Measurements from ENCODE around the gene METTL4. TPM values are rescaled to one million over a fixed set of nuclear protein-coding genes. Genes with fewer than 3 reads are reported as not detected.

METTL4 gene
- polyA plus RNA-seq, result 12.0 and 12.7 TPM in 2 replicates
- polyA minus RNA-seq, result 17.8 and 27.4 TPM in 2 replicates

GRCh38 chr18:2571200-2572170 lies at the start of gene METTL4, which contains the start of gene NDC80:
Gene METTL4 (minus strand): TSS chr18:2571505. CDS start chr18:2567216, 4,289 bp downstream.
Gene NDC80 (plus strand): TSS chr18:2571557. CDS start chr18:2572986, 1,429 bp downstream.
- no peaks in the 10 kb centered on the region for H3K27me3 ChIP-seq (ENCODE audit: insufficient read depth, low read depth, low read length)
- no peaks in the 10 kb centered on the region for H3K9me2 ChIP-seq (ENCODE audit: insufficient read depth, low read length)
- H3K36me3 ChIP-seq (ENCODE audit: insufficient read depth, low read length), result no peaks in the 10 kb centered on the region
- no peaks in the 10 kb centered on the region for H3F3A ChIP-seq (ENCODE audit: insufficient read depth, low read length, poor library complexity, severe bottlenecking)
- H3K79me2 ChIP-seq (replicated peaks; ENCODE audit: insufficient read depth, low read length), result peaks cover 38% of the 10 kb centered on the region
- peak within 1 kb of the TSS; percentile 77 for H3K4me3 ChIP-seq (ENCODE audit: low read length)
- peak; percentile 36 for TF ChIP-seq CTCF (IDR thresholded peaks at IDR 0.05; ENCODE audit: poor library complexity, severe bottlenecking)
- peak; percentile 95 for TF ChIP-seq MXI1 (conservative IDR thresholded peaks at IDR 0.05; ENCODE audit: poor library complexity, severe bottlenecking)
- peak; percentile 53 for TF ChIP-seq POLR2AphosphoS5 (IDR thresholded peaks at IDR 0.05)
- TF ChIP-seq EP300 (conservative IDR thresholded peaks at IDR 0.05; ENCODE audit: poor library complexity, severe bottlenecking), result peak; percentile 62
- TF ChIP-seq, protein P1, sequence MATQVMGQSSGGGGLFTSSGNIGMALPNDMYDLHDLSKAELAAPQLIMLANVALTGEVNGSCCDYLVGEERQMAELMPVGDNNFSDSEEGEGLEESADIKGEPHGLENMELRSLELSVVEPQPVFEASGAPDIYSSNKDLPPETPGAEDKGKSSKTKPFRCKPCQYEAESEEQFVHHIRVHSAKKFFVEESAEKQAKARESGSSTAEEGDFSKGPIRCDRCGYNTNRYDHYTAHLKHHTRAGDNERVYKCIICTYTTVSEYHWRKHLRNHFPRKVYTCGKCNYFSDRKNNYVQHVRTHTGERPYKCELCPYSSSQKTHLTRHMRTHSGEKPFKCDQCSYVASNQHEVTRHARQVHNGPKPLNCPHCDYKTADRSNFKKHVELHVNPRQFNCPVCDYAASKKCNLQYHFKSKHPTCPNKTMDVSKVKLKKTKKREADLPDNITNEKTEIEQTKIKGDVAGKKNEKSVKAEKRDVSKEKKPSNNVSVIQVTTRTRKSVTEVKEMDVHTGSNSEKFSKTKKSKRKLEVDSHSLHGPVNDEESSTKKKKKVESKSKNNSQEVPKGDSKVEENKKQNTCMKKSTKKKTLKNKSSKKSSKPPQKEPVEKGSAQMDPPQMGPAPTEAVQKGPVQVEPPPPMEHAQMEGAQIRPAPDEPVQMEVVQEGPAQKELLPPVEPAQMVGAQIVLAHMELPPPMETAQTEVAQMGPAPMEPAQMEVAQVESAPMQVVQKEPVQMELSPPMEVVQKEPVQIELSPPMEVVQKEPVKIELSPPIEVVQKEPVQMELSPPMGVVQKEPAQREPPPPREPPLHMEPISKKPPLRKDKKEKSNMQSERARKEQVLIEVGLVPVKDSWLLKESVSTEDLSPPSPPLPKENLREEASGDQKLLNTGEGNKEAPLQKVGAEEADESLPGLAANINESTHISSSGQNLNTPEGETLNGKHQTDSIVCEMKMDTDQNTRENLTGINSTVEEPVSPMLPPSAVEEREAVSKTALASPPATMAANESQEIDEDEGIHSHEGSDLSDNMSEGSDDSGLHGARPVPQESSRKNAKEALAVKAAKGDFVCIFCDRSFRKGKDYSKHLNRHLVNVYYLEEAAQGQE (IDR thresholded peaks at IDR 0.05; ENCODE audit: borderline replicate concordance), result no peak
- TF ChIP-seq SMC3 (conservative IDR thresholded peaks at IDR 0.05; ENCODE audit: poor library complexity), result no peak
- peak within 1 kb of the TSS; percentile 87 for H3K9ac ChIP-seq (ENCODE audit: low read length)
- H3K9me3 ChIP-seq (ENCODE audit: low read length), result no peaks in the 10 kb centered on the region
- H3K4me2 ChIP-seq (ENCODE audit: low read length), result peak within 1 kb of the TSS; percentile 83
- H4K20me1 ChIP-seq (ENCODE audit: insufficient read depth), result no peaks in the 10 kb centered on the region
- peak within 1 kb of the TSS; percentile 93 for H3K27ac ChIP-seq (ENCODE audit: low read length)
- peak within 1 kb of the TSS; percentile 59 for H2AFZ ChIP-seq (ENCODE audit: low read depth, low read length)

DNA sequence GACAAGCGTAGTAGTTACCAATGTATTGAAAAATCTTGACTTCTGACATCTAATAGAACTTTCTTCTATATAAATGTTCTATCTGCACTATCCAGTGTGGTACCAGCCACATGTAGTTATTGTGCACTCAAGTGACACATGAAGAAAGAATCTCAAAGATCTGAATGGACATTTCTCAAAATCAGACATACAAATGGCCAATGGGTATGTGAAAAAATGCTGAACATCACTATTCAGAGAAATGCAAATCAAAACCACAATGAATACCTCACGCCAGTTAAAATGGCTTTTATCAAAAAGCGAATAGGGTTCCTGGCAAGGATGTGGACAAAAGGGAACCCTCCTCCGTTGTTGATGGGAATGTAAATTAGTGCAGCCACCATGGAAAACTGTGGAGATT lies 46.7 kb upstream of the METTL4 start:
- Histone ChIP-seq H3K9me3 (ENCODE audit: low read length) (no peaks in the 10 kb centered on the region), H3K9ac (ENCODE audit: low read length) (no peak overlapping the region), H3K27me3 (ENCODE audit: insufficient read depth, low read depth, low read length) (no peaks in the 10 kb centered on the region), H3K79me2 (replicated peaks; ENCODE audit: insufficient read depth, low read length) (no peaks in the 10 kb centered on the region), H3K9me2 (ENCODE audit: insufficient read depth, low read length) (no peaks in the 10 kb centered on the region), H3K4me2 (ENCODE audit: low read length) (no peak overlapping the region), H2AFZ (ENCODE audit: low read depth, low read length) (no peak overlapping the region), H3F3A (ENCODE audit: insufficient read depth, low read length, poor library complexity, severe bottlenecking) (no peaks in the 10 kb centered on the region), H3K4me3 (ENCODE audit: low read length) (no peak overlapping the region), H3K27ac (ENCODE audit: low read length) (no peak overlapping the region), H4K20me1 (ENCODE audit: insufficient read depth) (no peaks in the 10 kb centered on the region), H3K36me3 (ENCODE audit: insufficient read depth, low read length) (no peaks in the 10 kb centered on the region)
- TF ChIP-seq, protein P1 (IDR thresholded peaks at IDR 0.05; ENCODE audit: borderline replicate concordance), result no peak
- TF ChIP-seq RAD21 (conservative IDR thresholded peaks at IDR 0.05) (no peak), TAF1 (IDR thresholded peaks at IDR 0.05; ENCODE audit: low read depth) (no peak), MXI1 (conservative IDR thresholded peaks at IDR 0.05; ENCODE audit: poor library complexity, severe bottlenecking) (no peak), POLR2AphosphoS5 (IDR thresholded peaks at IDR 0.05) (no peak), EZH2 (IDR thresholded peaks at IDR 0.05; ENCODE audit: borderline replicate concordance, insufficient read depth, low read length, poor library complexity, severe bottlenecking) (no peak), EP300 (conservative IDR thresholded peaks at IDR 0.05; ENCODE audit: poor library complexity, severe bottlenecking) (no peak), CTCF (IDR thresholded peaks at IDR 0.05; ENCODE audit: poor library complexity, severe bottlenecking) (no peak), SMC3 (conservative IDR thresholded peaks at IDR 0.05; ENCODE audit: poor library complexity) (no peak)

All from neural cell (in vitro differentiated cells).